NT2/D1 (cell line): ENCODE measurements around the gene MBP.
A peak's percentile ranks its signal among the peaks of the same experiment; 100 is the strongest.

Source experiments
- DNase-seq: peaks from one replicate; pipeline ENCODE4 v3.0.0-alpha.2; 2011; ENCODE audit warnings: low read depth, low spot score
- H3K27me3 ChIP-seq: 2 replicates; pipeline ENCODE4 v1.6.0; 2011; ENCODE audit warnings: mild to moderate bottlenecking; ENCODE audit not compliant: insufficient read length, insufficient read depth
- H3K36me3 ChIP-seq: 2 replicates; pipeline ENCODE4 v1.6.1; 2011; ENCODE audit warnings: mild to moderate bottlenecking, low read length, mixed read lengths; ENCODE audit not compliant: insufficient read depth, insufficient read length
- H3K4me1 ChIP-seq: 2 replicates; pipeline ENCODE4 v1.5.1; 2011; ENCODE audit not compliant: insufficient read depth, insufficient read length
- H3K4me3 ChIP-seq: 2 replicates; pipeline ENCODE4 v1.5.1; 2011; ENCODE audit warnings: low read depth; ENCODE audit not compliant: insufficient read length
- H3K9ac ChIP-seq: 2 replicates; pipeline ENCODE4 v1.6.0; 2011; ENCODE audit warnings: low read depth; ENCODE audit not compliant: insufficient read length
- H3K9me3 ChIP-seq: 2 replicates; pipeline ENCODE4 v1.5.1; 2011; ENCODE audit warnings: mild to moderate bottlenecking, low read length; ENCODE audit not compliant: insufficient read depth
- SUZ12 ChIP-seq: IDR thresholded peaks from 2 replicates; pipeline ENCODE4 v1.6.1; 2011; ENCODE audit not compliant: insufficient read length, insufficient read depth; ENCODE audit errors: extremely low read depth
- YY1 ChIP-seq: IDR thresholded peaks from 2 replicates; pipeline ENCODE4 v1.6.1; 2011; ENCODE audit not compliant: insufficient read length, insufficient read depth
- ZNF274 ChIP-seq: IDR thresholded peaks from 2 replicates; pipeline ENCODE4 v1.6.1; 2011; ENCODE audit warnings: mild to moderate bottlenecking, low read depth, low read length

MBP gene

DNA sequence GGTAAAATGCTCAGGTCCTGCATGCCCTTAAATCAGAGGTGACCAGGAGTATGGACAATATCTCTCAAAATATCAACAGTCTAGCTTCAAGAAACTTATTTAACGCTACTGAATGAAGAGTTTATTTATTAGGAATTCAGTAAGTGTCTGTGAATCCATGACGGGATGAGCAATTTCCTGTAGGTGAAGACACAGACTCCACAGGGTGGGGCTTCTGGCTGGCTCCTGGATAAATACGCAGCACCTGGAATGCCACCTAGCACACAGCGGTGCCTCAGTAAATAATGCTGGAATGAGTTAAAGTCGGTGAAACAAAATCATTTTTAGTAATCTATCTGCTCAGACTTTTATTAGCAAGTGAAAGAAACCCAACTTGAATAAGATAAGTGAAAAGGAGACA lies 29.4 kb upstream of the MBP start:
- no peak overlapping the region for H3K4me3 ChIP-seq
- H3K27me3 ChIP-seq: no peaks in the 10 kb centered on the region
- H3K4me1 ChIP-seq: no peaks in the 10 kb centered on the region

GRCh38 chr18:77161383-77161782 lies 28.8 kb upstream of the MBP start:
- Histone ChIP-seq H3K4me3 (no peak overlapping the region), H3K9me3 (peaks cover 18% of the 10 kb centered on the region; the same call in 1 of the 2 replicates), H3K36me3 (no peaks in the 10 kb centered on the region), H3K9ac (no peak overlapping the region), H3K4me1 (no peaks in the 10 kb centered on the region), H3K27me3 (no peaks in the 10 kb centered on the region)
- DNase-seq: no peak
- TF ChIP-seq ZNF274: no peak
- TF ChIP-seq SUZ12: no peak
- no peak for TF ChIP-seq YY1

More for the DNA sequence above, 29.4 kb upstream of the MBP start:
- Histone ChIP-seq H3K9me3 (peaks cover 18% of the 10 kb centered on the region; the same call in 1 of the 2 replicates), H3K9ac (no peak overlapping the region), H3K36me3 (no peaks in the 10 kb centered on the region)
- DNase-seq: no peak
- no peak for TF ChIP-seq YY1
- TF ChIP-seq SUZ12: no peak
- TF ChIP-seq ZNF274: no peak

GRCh38 chr18:77160515-77160914 lies 27.9 kb upstream of the MBP start:
- H3K36me3 ChIP-seq: no peaks in the 10 kb centered on the region
- H3K4me3 ChIP-seq: no peak overlapping the region
- TF ChIP-seq YY1: no peak
- peak; percentile 56 for DNase-seq
- no peaks in the 10 kb centered on the region for H3K27me3 ChIP-seq
- H3K9me3 ChIP-seq: peaks cover 18% of the 10 kb centered on the region; the same call in 1 of the 2 replicates
- no peaks in the 10 kb centered on the region for H3K4me1 ChIP-seq
- no peak overlapping the region for H3K9ac ChIP-seq

GRCh38 chr18:77157312-77157711 lies 24.7 kb upstream of the MBP start:
- TF ChIP-seq YY1: no peak
- no peak for TF ChIP-seq SUZ12
- no peak for TF ChIP-seq ZNF274
- Histone ChIP-seq H3K9ac (no peak overlapping the region), H3K9me3 (peaks cover 18% of the 10 kb centered on the region; the same call in 1 of the 2 replicates), H3K27me3 (no peaks in the 10 kb centered on the region), H3K4me1 (no peaks in the 10 kb centered on the region), H3K4me3 (no peak overlapping the region), H3K36me3 (no peaks in the 10 kb centered on the region)
- DNase-seq: no peak

GRCh38 chr18:77155031-77155430 lies 22.4 kb upstream of the MBP start:
- H3K4me1 ChIP-seq: no peaks in the 10 kb centered on the region
- no peaks in the 10 kb centered on the region for H3K36me3 ChIP-seq
- no peaks in the 10 kb centered on the region for H3K27me3 ChIP-seq
- no peak for DNase-seq
- H3K4me3 ChIP-seq: no peak overlapping the region
- no peak for TF ChIP-seq SUZ12
- TF ChIP-seq YY1: no peak
- no peak for TF ChIP-seq ZNF274
- H3K9ac ChIP-seq: no peak overlapping the region
- peaks cover 14% of the 10 kb centered on the region; the same call in 1 of the 2 replicates for H3K9me3 ChIP-seq

DNA sequence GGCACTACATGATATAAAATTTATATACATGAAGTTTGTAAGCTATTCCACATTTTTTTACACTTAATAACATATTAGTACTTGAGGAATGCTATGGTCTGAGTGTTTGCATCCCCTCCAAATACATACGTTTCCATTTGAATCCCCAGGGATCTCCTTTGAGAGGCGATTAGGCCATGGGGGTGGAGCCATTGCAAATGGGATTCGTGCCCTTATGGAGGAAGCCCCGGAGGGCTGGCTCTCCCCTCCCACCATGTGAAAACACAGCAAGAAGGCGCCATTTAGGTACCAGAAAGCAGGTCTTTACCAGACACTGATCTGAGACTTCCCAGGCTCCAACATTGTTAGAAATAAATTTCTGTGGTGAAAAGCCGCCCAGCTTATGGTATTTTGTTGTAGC lies 20.8 kb upstream of the MBP start:
- H3K4me3 ChIP-seq: no peak overlapping the region
- no peak for TF ChIP-seq YY1
- TF ChIP-seq ZNF274: no peak
- no peak for TF ChIP-seq SUZ12
- DNase-seq: no peak
- no peaks in the 10 kb centered on the region for H3K27me3 ChIP-seq
- H3K9ac ChIP-seq: no peak overlapping the region
- H3K4me1 ChIP-seq: no peaks in the 10 kb centered on the region
- no peaks in the 10 kb centered on the region for H3K9me3 ChIP-seq
- H3K36me3 ChIP-seq: no peaks in the 10 kb centered on the region

GRCh38 chr18:77151772-77152520 lies 19.4 kb upstream of the MBP start:
- Histone ChIP-seq H3K9me3 (no peaks in the 10 kb centered on the region), H3K4me1 (no peaks in the 10 kb centered on the region)
- DNase-seq: no peak

More at GRCh38 chr18:77151772-77152520, 19.4 kb upstream of the MBP start:
- Histone ChIP-seq H3K36me3 (no peaks in the 10 kb centered on the region), H3K4me3 (no peak overlapping the region), H3K9ac (no peak overlapping the region), H3K27me3 (no peaks in the 10 kb centered on the region)
- TF ChIP-seq ZNF274 (no peak), SUZ12 (no peak), YY1 (no peak)
